OCI-LY7 (cell line): ENCODE results near the gene ATG9A.

Source experiments
- EZH2phosphoT487 ChIP-seq: fragments of 200-600 bp; sonication (generic); IDR thresholded peaks from 2 replicates; pipeline ENCODE4 v1.6.1; 2018; ENCODE audit warnings: low read depth, borderline replicate concordance, mild to moderate bottlenecking, mixed run types, antibody characterized with exemption, low read length, moderate library complexity, mixed read lengths
- TF ChIP-seq, protein P1 (sequence below): fragments of 200-600 bp; sonication (generic); conservative IDR thresholded peaks from 2 replicates; pipeline ENCODE4 v1.5.1; 2014; ENCODE audit warnings: mild to moderate bottlenecking, antibody characterized with exemption, low read length, moderate library complexity, mixed read lengths

DNA sequence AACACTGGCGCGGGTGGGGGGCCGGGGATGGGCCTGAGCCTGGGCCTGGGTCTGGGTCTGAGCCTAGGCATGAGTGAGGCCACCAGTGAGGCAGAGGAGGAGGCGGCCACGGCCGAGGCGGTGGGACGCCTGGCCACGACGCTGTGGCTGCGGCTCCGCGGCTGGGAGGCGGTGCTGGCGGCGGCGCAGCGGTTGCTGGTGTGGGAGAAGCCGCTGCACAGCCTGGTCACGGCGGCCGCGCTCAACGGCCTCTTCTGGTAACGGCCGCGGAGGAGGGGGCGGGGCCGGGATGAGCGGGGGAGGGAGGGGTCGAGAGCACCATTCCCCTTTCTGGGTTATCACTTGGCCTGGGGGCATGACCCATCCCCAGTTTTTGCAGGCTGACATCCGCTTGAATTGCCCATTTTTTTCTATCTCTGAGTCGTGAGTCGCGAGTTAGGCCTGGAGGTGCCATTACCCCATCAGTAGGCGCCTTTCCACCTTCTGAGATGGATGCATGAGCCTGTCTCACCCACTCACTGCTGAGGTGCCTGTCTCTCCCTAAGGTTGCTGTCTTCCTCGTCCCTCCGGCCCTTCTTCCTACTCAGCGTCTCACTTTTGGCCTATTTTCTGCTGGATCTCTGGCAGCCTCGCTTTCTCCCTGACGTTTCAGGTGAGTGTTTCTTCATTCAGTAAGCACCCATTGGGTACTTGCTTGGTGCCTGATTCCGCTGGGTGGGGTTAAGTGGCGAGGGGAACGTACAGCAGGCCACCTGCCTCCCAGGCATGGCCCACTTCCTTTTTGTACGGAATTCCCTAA is 50.9 kb downstream of the ATG9A start:
- TF ChIP-seq, protein P1, sequence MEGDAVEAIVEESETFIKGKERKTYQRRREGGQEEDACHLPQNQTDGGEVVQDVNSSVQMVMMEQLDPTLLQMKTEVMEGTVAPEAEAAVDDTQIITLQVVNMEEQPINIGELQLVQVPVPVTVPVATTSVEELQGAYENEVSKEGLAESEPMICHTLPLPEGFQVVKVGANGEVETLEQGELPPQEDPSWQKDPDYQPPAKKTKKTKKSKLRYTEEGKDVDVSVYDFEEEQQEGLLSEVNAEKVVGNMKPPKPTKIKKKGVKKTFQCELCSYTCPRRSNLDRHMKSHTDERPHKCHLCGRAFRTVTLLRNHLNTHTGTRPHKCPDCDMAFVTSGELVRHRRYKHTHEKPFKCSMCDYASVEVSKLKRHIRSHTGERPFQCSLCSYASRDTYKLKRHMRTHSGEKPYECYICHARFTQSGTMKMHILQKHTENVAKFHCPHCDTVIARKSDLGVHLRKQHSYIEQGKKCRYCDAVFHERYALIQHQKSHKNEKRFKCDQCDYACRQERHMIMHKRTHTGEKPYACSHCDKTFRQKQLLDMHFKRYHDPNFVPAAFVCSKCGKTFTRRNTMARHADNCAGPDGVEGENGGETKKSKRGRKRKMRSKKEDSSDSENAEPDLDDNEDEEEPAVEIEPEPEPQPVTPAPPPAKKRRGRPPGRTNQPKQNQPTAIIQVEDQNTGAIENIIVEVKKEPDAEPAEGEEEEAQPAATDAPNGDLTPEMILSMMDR: no peak
- no peak for TF ChIP-seq EZH2phosphoT487
